GM12878 (cell line): ENCODE measurements around the gene CENPS. TPM values are rescaled to one million over a fixed set of nuclear protein-coding genes. Genes with fewer than 3 reads are reported as not detected.

Experiments used
- ASH2L ChIP-seq: fragments of 300-600, 200-600 bp; sonication (generic); IDR thresholded peaks from 2 replicates; pipeline ENCODE4 v1.6.1; 2017; ENCODE audit warnings: low read depth, mild to moderate bottlenecking, borderline replicate concordance
- BCL11A ChIP-seq: IDR thresholded peaks from 2 replicates; pipeline ENCODE4 v1.6.1; 2011; ENCODE audit warnings: low read depth, low read length
- BRCA1 ChIP-seq: IDR thresholded peaks from 2 replicates; pipeline ENCODE4 v1.6.1; 2011; ENCODE audit warnings: low read depth, low read length, improper control_type of control experiment
- DPF2 ChIP-seq: fragments of 450-650 bp; IDR thresholded peaks from 2 replicates; pipeline ENCODE4 v1.6.1; 2017; ENCODE audit warnings: mild to moderate bottlenecking
- GABPA ChIP-seq: IDR thresholded peaks from 2 replicates; pipeline ENCODE4 v1.6.1; 2014; ENCODE audit warnings: antibody characterized with exemption, low read depth, mild to moderate bottlenecking, inconsistent platforms
- HCFC1 ChIP-seq: fragments of 150-350 bp; IDR thresholded peaks from 2 replicates; pipeline ENCODE4 v1.6.1; 2014; ENCODE audit warnings: low read length
- HDAC2 ChIP-seq: fragments of 200-600 bp; sonication (generic); IDR thresholded peaks from 2 replicates; pipeline ENCODE4 v1.6.1; 2017
- HSF1 ChIP-seq: fragments of 150-350 bp; IDR thresholded peaks from 2 replicates; pipeline ENCODE4 v1.6.1; 2014; ENCODE audit warnings: mild to moderate bottlenecking, low read depth, low read length
- JUNB ChIP-seq: IDR thresholded peaks from 2 replicates; pipeline ENCODE4 v1.6.1; 2016; ENCODE audit warnings: antibody characterized with exemption, mild to moderate bottlenecking
- MEF2B ChIP-seq: fragments of 450-650 bp; IDR thresholded peaks from 2 replicates; pipeline ENCODE4 v1.6.1; 2018; ENCODE audit warnings: mild to moderate bottlenecking, moderate library complexity; ENCODE audit not compliant: partially characterized antibody, poor library complexity, severe bottlenecking
- MTA3 ChIP-seq: IDR thresholded peaks from 2 replicates; pipeline ENCODE4 v1.6.1; 2012; ENCODE audit warnings: low read length, inconsistent platforms, borderline replicate concordance
- POU2F2 ChIP-seq: IDR thresholded peaks from 3 replicates; pipeline ENCODE4 v1.6.1; 2011; ENCODE audit warnings: low read depth, mild to moderate bottlenecking, low read length, borderline replicate concordance
- RB1 ChIP-seq: fragments of 450-650 bp; formaldehyde crosslinking; IDR thresholded peaks from 2 replicates; pipeline ENCODE4 v1.6.1; 2017; ENCODE audit warnings: mild to moderate bottlenecking, borderline replicate concordance
- RCOR1 ChIP-seq: conservative IDR thresholded peaks from 2 replicates; pipeline ENCODE4 v1.6.1; 2012; ENCODE audit warnings: low read depth, low read length, improper control_type of control experiment
- RUNX3 ChIP-seq: IDR thresholded peaks from 2 replicates; pipeline ENCODE4 v1.6.1; 2012; ENCODE audit warnings: low read length, inconsistent platforms
- SMAD1 ChIP-seq: fragments of 450-650 bp; IDR thresholded peaks from 2 replicates; pipeline ENCODE4 v1.6.1; 2018; ENCODE audit warnings: mild to moderate bottlenecking, low read depth; ENCODE audit not compliant: partially characterized antibody
- SRF ChIP-seq, 2 experiments: IDR thresholded peaks; 2 replicates each; pipeline ENCODE4 v1.6.1; 2011; ENCODE audit warnings: low read depth in 2 of 2, low read length in 2 of 2, mild to moderate bottlenecking in 1 of 2, moderate library complexity in 1 of 2
- TCF12 ChIP-seq: IDR thresholded peaks from 2 replicates; pipeline ENCODE4 v1.6.1; 2011; ENCODE audit warnings: low read depth, mild to moderate bottlenecking, low read length
- YY1 ChIP-seq: IDR thresholded peaks from 2 replicates; pipeline ENCODE4 v1.6.1; 2011; ENCODE audit warnings: low read depth, mild to moderate bottlenecking, low read length
- ZZZ3 ChIP-seq: IDR thresholded peaks from 2 replicates; pipeline ENCODE4 v1.6.1; 2011; ENCODE audit warnings: low read depth; ENCODE audit not compliant: control insufficient read depth, insufficient read length
- polyA plus RNA-seq, 11 experiments: library from polyadenylated mRNA; depleted of rRNA in 4 of 11; unstranded in 6 of 11; stranded (reverse) in 5 of 11; fragments of >200 nt; fragmentation: Nextera tagmentation in 4 of 11; fragmentation: Illumina TruSeq in 1 of 11; extraction: Ambion mirVana in 4 of 11; extraction: Trizol in 1 of 11; gene quantifications; 1 replicate in 1 of 11; 2 replicates in 10 of 11; pipeline versions ENCODE4 v1.2.1 to v1.2.3, GENCODE V29; 2011 to 2016; ENCODE audit warnings: inconsistent platforms in 2 of 11, missing spikeins in 2 of 11, low read depth in 1 of 11
- total RNA-seq, 4 experiments: library from RNA; depleted of rRNA in 3 of 4; stranded (reverse); fragments of >200 nt in 3 of 4; fragmentation: Illumina TruSeq in 1 of 4; extraction: Trizol in 1 of 4; gene quantifications; 2 replicates each; pipeline versions ENCODE4 v1.2.1 to v1.2.3, GENCODE V29; 2013 to 2021
- TF ChIP-seq, protein P1 (sequence below): fragments of 450-650 bp; IDR thresholded peaks from 2 replicates; pipeline ENCODE4 v1.6.1; 2014; ENCODE audit warnings: mild to moderate bottlenecking
- TF ChIP-seq, protein P2 (sequence below): fragments of 450-650 bp; formaldehyde crosslinking; IDR thresholded peaks from 2 replicates; pipeline ENCODE4 v1.5.0; 2022; ENCODE audit warnings: mild to moderate bottlenecking, missing genetic modification characterization
- TF ChIP-seq, protein P3 (sequence below): IDR thresholded peaks from 2 replicates; pipeline ENCODE4 v1.6.1; 2011; ENCODE audit warnings: low read depth, low read length, improper control_type of control experiment, borderline replicate concordance

CENPS gene
- total and polyA plus RNA-seq, 10 of the 15 experiments (the other 5 are each of a cell fraction or from before 2014, with no cell fraction given): 9.4 to 51.7 (median 16.7) TPM

DNA sequence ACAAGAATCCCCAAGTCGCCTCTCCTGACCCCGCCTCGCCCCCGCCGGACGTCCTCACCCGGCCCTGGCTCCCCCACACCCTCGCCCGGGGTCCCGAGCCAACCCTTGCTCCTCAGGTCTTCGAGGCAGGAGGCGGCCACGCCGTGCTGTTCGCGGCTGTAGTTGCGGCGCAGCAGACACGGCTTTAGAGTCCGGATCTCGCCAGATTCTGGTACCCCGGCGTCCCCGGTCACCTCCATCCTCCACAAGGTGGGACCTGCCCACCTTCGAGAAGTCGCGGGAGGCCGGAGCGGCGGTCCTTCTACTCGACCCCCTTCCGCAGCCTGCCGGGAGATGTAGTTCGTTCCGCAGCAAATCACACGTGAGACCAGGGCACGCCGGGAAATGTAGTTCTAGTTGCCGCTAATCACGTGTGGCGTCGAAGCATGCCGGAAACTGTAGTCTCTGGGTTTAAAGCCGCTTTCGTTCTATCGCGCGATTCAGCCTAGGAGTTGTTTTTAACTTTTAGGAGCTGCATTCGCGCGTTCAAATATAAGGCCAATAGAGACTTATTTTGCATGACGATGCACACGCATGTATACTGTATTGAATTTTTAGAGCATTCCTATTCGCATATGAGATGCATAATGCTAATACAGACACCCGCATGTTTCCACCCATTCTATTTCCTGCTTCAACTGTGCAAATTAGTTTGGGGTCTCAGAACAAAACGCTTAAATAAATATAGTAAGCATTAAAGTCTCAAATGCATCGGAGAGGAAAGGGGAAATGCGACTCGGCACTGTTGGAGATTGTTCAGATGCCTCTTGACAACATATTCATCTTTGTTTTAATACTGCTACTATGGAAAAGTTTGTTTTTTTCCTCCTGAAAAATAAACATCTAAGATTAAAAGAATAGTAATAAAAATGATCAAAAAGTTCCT, 42.2 kb downstream of the CENPS start, which contains the start of gene DFFA (continued):
- TF ChIP-seq, protein P1, sequence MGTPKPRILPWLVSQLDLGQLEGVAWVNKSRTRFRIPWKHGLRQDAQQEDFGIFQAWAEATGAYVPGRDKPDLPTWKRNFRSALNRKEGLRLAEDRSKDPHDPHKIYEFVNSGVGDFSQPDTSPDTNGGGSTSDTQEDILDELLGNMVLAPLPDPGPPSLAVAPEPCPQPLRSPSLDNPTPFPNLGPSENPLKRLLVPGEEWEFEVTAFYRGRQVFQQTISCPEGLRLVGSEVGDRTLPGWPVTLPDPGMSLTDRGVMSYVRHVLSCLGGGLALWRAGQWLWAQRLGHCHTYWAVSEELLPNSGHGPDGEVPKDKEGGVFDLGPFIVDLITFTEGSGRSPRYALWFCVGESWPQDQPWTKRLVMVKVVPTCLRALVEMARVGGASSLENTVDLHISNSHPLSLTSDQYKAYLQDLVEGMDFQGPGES: 0 out of 2 replicates have a peak, but pooled peaks have one; percentile 18
- TF ChIP-seq ZZZ3 (no peak), TCF12 (peak; percentile 23; the same call in 1 of the 2 replicates), POU2F2 (no peak; the same call in 2 of the 3 replicates), HCFC1 (peak; percentile 100), MEF2B (peak; percentile 46), MTA3 (no peak), RB1 (peak; percentile 50; the same call in 1 of the 2 replicates), DPF2 (no peak), YY1 (peak; percentile 89), GABPA (peak; percentile 80), BCL11A (no peak), JUNB (no peak), SMAD1 (no peak), SRF (IDR thresholded peaks at IDR 0.05; ENCODE audit: low read depth in 2 of 2, low read length in 2 of 2) (no peak), RCOR1 (0 out of 2 replicates have a peak, but pooled peaks have one; percentile 33), RUNX3 (no peak; the same call in 1 of the 2 replicates), HSF1 (no peak), ASH2L (0 out of 2 replicates have a peak, but pooled peaks have one; percentile 21), HDAC2 (no peak), BRCA1 (peak; percentile 64)
- TF ChIP-seq, protein P2, sequence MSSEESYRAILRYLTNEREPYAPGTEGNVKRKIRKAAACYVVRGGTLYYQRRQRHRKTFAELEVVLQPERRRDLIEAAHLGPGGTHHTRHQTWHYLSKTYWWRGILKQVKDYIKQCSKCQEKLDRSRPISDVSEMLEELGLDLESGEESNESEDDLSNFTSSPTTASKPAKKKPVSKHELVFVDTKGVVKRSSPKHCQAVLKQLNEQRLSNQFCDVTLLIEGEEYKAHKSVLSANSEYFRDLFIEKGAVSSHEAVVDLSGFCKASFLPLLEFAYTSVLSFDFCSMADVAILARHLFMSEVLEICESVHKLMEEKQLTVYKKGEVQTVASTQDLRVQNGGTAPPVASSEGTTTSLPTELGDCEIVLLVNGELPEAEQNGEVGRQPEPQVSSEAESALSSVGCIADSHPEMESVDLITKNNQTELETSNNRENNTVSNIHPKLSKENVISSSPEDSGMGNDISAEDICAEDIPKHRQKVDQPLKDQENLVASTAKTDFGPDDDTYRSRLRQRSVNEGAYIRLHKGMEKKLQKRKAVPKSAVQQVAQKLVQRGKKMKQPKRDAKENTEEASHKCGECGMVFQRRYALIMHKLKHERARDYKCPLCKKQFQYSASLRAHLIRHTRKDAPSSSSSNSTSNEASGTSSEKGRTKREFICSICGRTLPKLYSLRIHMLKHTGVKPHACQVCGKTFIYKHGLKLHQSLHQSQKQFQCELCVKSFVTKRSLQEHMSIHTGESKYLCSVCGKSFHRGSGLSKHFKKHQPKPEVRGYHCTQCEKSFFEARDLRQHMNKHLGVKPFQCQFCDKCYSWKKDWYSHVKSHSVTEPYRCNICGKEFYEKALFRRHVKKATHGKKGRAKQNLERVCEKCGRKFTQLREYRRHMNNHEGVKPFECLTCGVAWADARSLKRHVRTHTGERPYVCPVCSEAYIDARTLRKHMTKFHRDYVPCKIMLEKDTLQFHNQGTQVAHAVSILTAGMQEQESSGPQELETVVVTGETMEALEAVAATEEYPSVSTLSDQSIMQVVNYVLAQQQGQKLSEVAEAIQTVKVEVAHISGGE (CRISPR knock-in tag): peak; percentile 29; the same call in 1 of the 2 replicates
- TF ChIP-seq, protein P3, sequence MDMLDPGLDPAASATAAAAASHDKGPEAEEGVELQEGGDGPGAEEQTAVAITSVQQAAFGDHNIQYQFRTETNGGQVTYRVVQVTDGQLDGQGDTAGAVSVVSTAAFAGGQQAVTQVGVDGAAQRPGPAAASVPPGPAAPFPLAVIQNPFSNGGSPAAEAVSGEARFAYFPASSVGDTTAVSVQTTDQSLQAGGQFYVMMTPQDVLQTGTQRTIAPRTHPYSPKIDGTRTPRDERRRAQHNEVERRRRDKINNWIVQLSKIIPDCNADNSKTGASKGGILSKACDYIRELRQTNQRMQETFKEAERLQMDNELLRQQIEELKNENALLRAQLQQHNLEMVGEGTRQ: peak; percentile 98
